GM18868 (cell line): ENCODE data around the gene RIC8B.
A peak's percentile ranks its signal among the peaks of the same experiment; 100 is the strongest.

Experiments used
- ATAC-seq: cut with Tn5 transposase; IDR thresholded peaks from one replicate; pipeline ENCODE4 v1.9.1; 2021; ENCODE audit warnings: mild to moderate bottlenecking, moderate library complexity; ENCODE audit not compliant: unreplicated experiment

The RIC8B gene

DNA sequence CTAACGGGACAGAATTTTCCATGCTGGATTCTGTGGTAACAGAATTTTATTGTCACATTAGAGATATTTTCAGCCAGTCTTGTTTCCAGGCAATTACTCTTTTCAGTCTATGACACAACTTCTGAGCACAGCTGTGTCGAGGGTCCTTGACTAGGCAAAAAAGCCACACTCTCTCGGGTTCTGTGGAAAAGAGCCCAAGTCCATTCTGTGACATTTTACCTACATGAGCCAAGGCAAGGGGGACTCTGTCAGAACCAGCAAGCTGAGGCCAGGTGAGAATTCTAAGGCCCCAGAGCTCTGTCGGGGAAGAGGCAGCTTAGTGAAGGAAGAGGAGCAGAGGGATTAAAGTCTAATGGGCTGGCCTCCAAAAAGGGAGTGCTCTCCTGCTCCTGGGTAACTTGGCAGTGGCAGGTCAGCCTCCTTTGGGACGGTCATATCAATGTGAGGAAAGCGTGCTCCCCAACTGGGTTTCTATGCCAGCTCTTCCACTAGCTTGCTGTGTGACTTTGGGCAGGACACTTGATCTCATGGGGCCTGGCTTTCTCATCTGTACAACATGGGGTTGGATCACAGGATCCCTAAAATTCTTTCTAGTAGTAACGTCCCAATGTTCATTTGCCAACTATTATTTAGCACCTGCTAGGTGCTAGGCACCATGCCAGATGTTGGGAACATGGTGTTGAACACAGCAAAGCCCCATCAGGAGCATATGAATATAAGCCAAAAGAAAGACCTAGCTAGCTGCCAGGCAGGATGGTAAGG lies 16.0 kb upstream of the RIC8B start:
- ATAC-seq = no peak

DNA sequence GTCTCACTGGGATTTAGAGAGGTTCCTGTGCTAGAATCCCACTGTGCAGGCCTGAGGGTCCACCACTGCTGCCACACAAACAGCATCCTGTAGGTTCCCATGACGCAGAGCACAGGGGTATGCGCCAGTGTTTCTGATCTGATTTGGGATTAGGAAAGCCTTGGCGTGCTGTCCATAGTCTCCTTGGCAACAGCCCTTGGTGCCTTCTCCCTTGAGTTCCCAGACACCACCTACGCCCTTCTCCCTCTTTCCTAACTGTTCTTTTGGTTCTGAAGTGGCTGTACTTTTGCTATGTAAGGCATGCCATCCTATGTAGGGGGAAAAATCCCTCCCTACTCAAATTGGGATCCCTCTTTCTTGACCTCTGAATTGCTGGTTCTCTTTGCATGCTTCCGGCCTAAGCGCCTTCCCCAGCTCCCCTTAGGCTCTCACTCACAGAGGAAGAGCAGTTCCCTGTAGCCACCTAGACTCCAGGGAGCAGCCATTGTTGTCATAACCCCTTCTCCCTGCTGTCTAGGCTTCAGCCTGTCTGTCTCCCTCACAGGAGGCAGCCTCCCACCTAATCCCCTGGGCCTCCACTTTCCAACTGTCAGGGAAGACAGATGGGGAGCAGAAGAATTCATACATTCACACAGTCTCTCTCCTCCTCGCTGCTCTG lies 14.8 kb upstream of the RIC8B start:
- ATAC-seq = peak; percentile 23

DNA sequence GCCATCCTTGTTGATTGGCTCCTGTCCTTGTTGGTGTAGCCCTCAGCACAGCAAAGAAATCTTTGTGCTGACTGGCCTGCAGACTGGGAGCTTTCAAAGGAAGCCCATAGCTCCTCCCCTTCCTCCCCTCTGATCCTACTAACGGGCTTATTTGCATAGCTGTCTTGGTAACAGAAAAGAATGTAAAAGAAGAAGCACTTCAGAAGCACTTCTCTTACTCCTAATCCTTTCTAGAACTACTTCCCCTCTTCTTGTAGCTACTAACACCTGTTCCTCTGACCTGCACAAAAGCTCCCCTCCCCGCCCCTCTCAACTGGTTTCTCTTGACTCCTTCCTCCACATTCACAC lies 14.3 kb upstream of the RIC8B start:
- ATAC-seq = peak; percentile 98

DNA sequence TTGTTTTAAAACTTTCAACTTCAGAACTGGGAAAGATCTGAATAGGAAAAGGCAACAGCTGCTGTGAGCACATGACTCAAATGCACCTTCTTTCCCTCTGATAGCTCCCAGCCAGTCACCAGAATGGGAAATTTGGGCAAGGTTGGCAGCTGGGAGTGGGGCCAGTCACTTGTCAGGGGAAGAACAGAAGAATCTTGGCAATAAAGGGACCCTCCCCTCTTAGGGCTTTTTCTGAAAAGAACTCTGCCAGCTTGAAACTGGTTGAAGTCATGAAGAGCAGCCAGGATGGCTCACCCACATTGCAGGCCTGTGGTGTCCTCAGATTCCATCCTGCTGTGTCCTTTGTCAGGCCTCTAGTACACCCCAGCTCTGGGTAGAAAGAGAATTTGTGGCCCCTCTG lies 10.3 kb upstream of the RIC8B start:
- ATAC-seq = no peak

DNA sequence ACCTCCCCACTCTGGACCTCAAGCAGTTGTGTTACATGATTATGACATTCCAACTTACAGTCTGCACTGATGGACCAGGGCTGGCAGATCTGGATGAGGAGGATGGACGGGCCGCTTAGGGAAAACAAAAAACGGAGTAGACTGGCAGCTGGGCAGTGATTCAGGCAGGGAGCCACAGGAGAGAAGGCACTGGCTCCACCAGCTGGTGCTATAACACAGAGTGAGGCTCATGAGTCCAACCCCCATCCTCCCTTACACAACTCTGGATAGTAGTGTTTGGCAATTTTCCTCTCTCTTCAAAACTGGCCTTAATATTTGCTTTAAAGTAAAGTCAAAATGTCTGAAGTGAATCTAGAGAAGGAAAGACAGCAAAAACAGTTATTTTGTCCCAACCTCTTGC lies 9.7 kb upstream of the RIC8B start:
- ATAC-seq = no peak

DNA sequence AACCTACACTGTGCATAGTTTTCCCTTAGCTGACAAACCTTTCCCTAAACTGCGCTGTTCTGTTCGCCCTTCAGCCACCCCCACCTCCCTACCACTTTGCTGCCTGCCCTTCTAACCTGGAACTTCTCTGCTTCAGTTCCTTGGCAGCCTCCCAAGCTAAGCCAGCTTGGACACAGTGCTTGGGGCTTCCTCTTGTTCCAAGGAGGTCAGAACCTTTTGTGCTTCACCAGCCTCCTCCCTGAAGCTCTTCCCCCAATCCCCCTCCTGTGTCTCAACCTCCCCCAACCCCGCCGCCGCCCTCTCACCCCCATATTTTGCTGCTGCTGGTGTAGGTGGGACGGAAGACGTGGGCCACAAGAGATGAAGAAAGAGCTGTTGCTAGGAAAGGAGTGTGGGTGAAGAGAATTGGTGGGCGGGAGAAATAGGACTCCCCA lies 8.1 kb upstream of the RIC8B start:
- ATAC-seq = no peak

DNA sequence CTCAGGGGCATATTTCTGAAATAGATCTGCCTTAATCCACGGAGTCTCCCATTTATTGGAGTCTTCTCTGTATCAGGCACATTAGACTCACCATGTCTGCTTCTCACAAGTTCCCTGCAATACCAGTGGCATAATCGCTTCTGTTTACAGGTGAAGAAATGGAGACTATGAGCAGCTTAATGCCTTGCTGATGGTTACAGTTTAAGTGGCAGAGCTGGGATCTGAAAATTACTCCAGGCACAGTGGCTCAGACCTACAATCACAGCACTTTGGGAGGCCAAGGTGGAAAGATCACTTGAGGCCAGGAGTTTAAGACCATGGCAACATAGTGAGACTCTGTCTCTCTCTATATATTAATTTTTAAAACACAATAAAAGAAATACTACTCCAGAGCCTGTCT lies 7.3 kb upstream of the RIC8B start:
- no peak for ATAC-seq

DNA sequence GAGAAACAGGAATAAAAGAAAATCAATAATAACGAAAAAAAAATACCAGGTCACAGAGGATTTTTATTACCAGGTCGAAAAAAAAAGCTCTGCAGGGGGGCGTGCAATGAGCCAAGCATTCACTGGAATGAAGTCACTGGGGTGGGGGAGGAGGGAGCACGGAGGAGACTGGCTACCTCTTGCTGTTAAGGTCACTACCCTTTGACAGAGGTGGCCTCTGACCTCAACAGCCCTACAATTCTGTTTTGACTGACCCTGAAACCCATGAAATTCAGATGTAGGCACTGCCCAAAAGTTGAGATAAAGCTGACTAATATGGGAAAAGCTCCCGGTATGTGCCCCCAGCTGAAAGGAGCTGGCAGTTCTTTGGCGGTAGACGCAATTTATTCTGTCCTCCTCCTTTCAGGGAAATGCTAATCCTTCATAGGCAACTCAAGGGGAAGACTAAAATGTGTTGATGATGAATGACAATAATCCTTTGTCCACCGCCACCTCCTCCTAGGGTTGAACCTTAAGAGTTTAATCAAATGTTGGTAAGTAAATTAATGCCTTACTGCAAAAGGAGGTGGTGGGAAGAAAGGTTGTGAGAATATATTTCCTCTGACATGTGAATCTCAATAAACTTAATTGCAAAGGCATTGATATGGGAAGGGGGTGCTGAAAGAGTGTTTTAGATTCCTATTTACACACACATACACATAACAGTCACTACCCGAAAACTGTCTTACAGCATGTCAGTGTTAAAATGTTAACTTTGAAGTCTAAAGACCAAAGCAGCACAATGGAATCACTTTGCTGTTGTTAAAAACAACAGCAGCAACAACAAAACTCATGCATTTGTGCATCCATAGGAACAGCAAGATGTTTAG lies 6.3 kb upstream of the RIC8B start:
- no peak for ATAC-seq

DNA sequence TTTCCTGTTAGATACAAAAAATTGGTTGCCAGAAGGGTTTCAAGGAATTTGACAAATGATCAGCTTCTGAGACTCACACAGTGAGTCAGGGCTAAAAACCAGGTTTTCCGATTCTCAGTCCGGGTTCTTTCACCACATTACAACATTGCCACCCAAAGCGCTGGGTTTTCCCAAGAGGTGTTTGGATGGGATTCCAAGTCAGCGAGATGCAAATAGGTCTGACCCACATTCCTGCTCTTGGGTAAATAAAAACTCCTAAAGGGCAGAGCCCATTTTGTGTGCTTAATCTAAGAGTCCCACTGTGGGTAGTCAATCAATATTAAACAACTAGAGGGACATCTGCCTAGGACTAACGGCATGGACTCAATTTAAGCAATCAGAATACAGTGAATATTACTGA lies 5.4 kb upstream of the RIC8B start:
- ATAC-seq = no peak

DNA sequence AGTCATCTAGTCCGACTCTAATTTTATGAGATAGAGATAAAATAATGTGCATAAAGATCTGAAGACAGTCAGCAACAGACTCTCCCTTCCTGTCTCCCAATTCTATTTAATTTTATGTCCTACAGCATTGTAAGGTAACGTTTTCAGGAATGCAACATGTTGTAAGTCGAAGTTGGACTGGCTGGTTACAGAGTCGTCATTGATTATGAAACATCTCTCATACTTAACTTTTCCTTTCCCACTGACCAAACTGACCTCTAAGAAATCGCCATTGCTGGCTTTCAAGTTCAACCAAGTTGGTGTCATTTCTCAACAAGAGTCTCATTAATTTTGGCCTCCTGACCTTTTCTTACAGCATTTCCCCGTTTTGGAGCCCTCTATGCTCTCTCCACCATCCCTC lies 4.9 kb upstream of the RIC8B start:
- no peak for ATAC-seq

DNA sequence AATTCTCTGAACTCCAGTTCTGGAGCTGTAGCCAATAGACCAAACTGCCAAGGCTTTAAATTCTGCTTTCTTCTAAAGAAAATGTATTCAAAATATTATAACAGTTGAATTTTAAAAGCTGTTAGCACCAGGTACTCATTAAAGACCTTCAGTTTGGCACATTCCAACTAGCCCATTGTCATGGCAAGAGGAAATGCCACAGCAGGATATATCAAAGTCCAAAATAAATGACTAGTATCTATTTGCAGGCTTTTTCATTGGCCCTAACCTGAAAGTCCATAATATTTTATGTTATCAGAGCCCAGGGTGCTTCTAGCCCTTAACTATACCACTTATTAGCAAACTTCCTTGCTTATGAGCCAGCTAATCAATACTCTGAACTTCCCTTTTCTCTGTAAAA lies 3.1 kb upstream of the RIC8B start:
- ATAC-seq = no peak

DNA sequence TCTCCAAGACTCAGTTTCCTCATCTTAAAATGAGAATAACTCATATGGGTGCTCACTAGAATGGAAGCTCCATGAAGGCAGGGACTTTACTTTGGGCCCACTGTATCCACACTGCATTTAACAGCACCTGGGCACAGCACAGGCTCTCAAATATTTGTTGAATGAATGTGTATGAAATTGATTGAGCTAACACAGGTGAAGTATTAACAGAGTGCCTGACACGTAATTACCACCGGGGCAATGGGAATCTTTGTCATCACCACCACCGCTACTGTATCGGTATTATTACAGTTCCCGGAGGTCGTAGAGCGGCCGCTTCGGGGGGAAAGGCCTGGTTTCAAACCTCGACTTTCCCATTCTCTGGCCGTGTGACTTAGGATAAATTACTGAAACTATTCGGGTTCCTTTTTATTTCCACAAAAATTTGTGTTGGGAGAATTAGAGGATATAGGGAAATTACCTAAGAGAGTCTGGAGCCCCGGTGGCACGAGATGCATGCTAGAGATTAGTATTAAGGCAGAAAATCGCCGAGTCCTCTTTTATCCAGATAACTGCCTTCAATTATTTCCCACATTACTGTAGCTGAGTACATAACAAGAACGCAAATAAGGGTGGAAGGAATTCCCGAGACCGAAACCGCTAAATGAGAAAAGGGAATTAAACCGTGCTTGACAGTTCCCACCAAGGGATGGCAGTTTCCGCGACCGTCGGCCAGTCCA lies 1.0 kb upstream of the RIC8B start:
- ATAC-seq = no peak

DNA sequence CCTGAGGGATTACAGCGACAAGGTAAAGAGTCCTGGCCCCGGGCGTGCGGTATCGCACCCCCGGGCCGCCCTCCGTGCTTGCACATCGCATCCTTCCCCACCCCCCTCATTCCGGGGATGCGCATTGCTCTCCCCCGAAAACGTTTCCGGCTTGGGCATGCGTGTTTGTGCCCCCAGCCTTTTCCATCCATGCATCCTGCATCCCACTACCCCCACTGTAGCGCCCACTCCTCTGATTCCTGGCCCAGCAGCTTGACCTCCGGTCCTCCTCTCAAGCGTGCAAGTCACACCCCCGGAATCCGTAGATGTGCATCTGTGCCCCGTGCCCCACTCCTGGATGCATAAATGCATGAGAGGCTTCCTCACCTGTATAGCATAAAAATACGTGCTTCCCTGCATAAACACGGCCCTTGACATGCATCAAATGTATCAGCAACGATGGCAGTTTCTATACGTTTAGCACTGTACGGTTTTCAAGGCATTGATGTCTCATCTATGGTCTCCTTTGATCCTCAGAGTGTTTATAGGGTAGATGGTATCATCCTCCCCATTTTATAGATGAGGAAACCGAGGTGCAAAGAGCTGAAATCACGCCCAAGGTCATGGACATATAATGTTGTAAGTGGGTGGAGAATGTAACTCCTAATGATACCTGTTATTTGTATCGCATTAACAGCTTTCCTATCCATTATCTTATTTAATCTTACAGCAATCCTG lies 484 bp downstream of the RIC8B start:
- ATAC-seq = peak; percentile 28

DNA sequence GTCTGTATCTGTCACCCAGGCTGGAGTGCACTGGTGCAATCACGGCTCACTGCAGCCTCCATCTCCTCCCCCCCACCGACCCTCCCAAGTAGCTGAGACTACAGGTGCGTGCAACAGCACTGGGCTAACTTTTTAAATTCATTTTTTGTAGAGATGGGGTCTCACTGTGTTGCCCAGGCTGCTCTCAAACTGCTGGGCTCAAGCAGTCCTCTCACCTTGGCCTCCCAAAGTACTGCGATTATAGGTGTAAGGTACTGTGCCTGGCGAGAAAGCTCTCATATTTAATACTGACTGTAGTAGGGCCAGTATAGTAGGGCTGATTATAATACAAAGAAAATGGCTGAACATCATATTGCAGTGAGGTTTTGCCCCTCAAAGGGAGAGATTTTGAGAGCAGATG lies 2.4 kb downstream of the RIC8B start:
- ATAC-seq = no peak

DNA sequence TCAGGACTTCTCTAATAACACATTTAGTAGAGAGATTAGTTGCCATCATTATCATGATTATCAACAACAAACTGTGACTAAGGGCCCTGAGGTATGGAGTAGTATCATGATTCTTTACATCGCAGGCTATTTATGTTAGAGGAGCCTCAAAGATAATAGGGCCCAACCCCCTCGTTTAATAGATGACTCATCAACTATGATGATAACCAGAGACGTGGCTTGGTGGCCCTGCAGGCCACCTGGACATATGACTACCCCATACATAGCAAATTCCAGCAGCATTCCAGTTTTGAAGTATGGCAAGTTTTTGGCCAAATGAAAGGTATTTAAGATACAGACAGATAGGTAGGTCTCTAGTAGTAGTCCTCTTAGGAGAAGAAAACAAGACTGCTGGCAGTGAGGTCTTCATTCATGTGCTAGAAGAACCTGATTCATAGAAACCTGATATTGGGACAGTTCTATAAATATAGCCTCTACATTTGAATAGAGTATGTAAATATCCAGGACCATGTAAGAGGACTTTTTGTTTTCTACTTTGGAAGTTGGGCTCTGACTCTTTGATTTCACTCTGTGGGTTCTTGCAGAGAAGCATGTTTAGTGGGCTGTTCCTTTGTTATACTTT lies 5.6 kb downstream of the RIC8B start:
- ATAC-seq = no peak

DNA sequence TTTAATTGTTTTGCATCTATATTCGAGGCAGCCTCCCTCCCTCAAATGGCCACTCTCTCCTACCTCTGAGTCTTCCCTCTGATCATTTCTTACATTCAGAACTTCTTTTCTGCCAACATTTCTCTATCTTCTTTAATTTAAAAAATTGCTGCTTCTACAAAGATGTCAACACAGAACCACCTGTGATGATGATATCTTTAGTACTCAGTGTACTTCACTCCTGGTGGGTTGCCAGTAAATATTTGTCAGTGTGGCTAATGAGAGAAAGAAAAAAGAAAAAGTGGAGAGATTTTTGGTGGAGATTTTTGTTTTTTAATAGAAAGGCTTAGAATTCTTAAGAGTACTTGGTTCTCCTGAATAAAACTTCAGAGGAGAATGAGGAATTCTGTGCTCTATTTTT lies 8.1 kb downstream of the RIC8B start:
- no peak for ATAC-seq

DNA sequence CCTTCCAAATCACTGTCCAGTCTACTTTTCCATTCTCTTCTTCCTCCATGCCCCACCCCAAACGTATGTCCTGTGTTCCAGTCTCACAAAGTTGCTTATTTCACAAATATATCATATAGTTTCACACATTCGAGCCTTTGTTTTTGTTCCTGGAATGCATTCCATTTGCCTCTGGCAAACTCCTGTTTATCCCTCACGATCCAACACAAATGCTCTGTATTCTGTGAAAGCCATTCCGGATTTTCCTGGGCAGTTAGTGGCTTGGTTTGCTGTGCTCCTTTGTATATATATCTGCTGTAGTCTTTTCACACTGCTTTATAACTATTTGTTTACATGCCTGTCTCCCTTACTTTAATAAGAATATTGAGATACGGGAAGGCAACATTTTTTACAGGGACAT lies 9.0 kb downstream of the RIC8B start:
- ATAC-seq = no peak

DNA sequence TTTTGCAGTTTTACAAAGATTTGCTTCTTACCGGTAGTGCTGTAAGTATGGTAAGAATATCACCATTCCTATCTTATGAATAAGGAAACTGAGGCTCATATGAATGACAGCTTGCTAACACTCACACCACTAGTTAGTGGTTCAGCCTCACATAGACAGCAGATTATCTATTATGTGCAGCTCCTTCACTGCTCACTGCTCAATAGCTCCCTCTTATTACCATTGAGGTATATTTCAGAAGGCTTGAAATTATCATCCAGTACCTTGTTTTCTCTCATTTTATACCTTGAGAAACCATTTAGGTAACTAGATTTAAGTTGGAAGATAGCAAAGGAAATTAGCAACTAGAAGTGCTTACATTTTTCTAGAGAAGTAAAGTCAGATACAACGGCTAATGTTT lies 15.5 kb downstream of the RIC8B start:
- ATAC-seq = no peak

DNA sequence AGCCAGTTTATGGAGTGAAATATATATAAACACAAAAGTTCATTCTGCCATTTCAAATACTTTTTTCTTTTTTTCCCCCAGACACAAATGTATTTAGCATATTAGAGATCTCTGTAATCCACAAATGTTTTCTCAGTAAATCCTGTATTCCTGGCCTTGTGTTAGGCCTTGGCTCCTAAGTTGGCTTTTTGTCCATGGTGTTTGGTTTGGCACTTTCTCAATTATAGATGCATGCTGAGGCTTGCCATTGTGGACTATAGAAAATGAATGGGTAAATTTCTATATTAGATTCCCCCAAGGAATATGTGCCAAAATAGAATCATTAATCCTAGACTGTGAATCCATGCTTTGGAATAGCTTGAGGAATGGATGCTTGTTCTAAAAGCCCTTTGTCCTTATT lies 17.0 kb downstream of the RIC8B start:
- no peak for ATAC-seq

DNA sequence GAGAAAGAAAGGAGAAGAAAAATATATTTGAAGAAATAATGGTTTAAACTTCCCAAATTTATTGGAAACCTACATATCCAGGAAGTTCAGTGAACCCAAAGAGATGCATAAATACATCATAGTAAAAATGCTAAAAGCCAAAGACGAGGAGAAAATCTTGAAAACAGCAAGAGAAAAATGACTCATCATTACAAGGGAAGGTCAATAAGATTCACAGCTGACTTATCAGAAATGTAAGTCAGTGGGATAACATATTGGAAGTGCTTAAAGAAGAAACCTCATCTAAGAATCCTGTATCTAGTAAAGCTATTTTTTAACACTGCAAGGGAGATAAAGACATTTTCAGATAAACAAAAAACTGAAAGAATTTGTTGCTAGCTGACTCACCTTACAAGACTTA lies 19.9 kb downstream of the RIC8B start:
- no peak for ATAC-seq
